ENCODE results near the gene PSAP.

Gene PSAP

GRCh38 chr10:71782221-71782916, 68.7 kb downstream of the PSAP start:
- DNase-seq: no peak

GRCh38 chr10:71780719-71781118, 70.3 kb downstream of the PSAP start:
- peak; percentile 3 for DNase-seq

GRCh38 chr10:71780156-71780555, 70.9 kb downstream of the PSAP start:
- no peak for DNase-seq

GRCh38 chr10:71779641-71780040, 71.4 kb downstream of the PSAP start:
- DNase-seq: no peak

- DNase-seq: no peak
Observed at GRCh38 chr10:71778071-71778825, 72.8 kb downstream of the PSAP start.

GRCh38 chr10:71777213-71777985, 73.7 kb downstream of the PSAP start:
- DNase-seq: no peak

- peak; percentile 12 for DNase-seq
Observed at GRCh38 chr10:71776481-71776925, 74.5 kb downstream of the PSAP start.

GRCh38 chr10:71774916-71775702, 75.9 kb downstream of the PSAP start:
- DNase-seq: no peak

GRCh38 chr10:71773221-71773971, 77.7 kb downstream of the PSAP start, which contains the start of gene VSIR:
TSS of gene VSIR (minus strand) at chr10:71773520. CDS start at chr10:71773439, 81 bp downstream.
- peak; percentile 83 for DNase-seq

GRCh38 chr10:71772832-71773220, 78.2 kb downstream of the PSAP start:
- DNase-seq: no peak

- peak; percentile 40 for DNase-seq
Observed at GRCh38 chr10:71771821-71772617, 79.0 kb downstream of the PSAP start.

GRCh38 chr10:71771204-71771603, 79.8 kb downstream of the PSAP start:
- DNase-seq: no peak

GRCh38 chr10:71770789-71771188, 80.3 kb downstream of the PSAP start:
- DNase-seq: no peak

GRCh38 chr10:71770255-71770654, 80.8 kb downstream of the PSAP start:
- DNase-seq: no peak

GRCh38 chr10:71769279-71769823, 81.7 kb downstream of the PSAP start:
- no peak for DNase-seq

GRCh38 chr10:71767420-71768035, 83.5 kb downstream of the PSAP start:
- DNase-seq: peak; percentile 37

GRCh38 chr10:71766717-71767419, 84.2 kb downstream of the PSAP start:
- peak; percentile 59 for DNase-seq
